OCI-LY1 (cell line): ENCODE results near the gene PIP5K1C.

Source experiments
- EZH2 ChIP-seq: fragments of 200-600 bp; sonication (generic), shearing (Covaris generic); IDR thresholded peaks from 2 replicates; pipeline ENCODE4 v1.8.0; 2017; ENCODE audit warnings: borderline replicate concordance, mixed run types, mild to moderate bottlenecking, antibody characterized with exemption, low read length, moderate library complexity, mixed read lengths
- TF ChIP-seq, protein P1 (sequence below): fragments of 200-600 bp; sonication (generic), shearing (Covaris generic); IDR thresholded peaks from 2 replicates; pipeline ENCODE4 v1.5.1; 2017; ENCODE audit warnings: mild to moderate bottlenecking, antibody characterized with exemption, low read length, moderate library complexity, mixed read lengths

GRCh38 chr19:3730457-3730958 is 30.2 kb upstream of the PIP5K1C start:
- TF ChIP-seq, protein P1, sequence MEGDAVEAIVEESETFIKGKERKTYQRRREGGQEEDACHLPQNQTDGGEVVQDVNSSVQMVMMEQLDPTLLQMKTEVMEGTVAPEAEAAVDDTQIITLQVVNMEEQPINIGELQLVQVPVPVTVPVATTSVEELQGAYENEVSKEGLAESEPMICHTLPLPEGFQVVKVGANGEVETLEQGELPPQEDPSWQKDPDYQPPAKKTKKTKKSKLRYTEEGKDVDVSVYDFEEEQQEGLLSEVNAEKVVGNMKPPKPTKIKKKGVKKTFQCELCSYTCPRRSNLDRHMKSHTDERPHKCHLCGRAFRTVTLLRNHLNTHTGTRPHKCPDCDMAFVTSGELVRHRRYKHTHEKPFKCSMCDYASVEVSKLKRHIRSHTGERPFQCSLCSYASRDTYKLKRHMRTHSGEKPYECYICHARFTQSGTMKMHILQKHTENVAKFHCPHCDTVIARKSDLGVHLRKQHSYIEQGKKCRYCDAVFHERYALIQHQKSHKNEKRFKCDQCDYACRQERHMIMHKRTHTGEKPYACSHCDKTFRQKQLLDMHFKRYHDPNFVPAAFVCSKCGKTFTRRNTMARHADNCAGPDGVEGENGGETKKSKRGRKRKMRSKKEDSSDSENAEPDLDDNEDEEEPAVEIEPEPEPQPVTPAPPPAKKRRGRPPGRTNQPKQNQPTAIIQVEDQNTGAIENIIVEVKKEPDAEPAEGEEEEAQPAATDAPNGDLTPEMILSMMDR = no peak
- TF ChIP-seq EZH2 = no peak
